GM21619 (cell line): Measurements from ENCODE around the gene DNM1L.

Experiments
- ATAC-seq: cut with Tn5 transposase; IDR thresholded peaks from one replicate; pipeline ENCODE4 v1.9.1; 2021; ENCODE audit not compliant: unreplicated experiment

Gene DNM1L

DNA sequence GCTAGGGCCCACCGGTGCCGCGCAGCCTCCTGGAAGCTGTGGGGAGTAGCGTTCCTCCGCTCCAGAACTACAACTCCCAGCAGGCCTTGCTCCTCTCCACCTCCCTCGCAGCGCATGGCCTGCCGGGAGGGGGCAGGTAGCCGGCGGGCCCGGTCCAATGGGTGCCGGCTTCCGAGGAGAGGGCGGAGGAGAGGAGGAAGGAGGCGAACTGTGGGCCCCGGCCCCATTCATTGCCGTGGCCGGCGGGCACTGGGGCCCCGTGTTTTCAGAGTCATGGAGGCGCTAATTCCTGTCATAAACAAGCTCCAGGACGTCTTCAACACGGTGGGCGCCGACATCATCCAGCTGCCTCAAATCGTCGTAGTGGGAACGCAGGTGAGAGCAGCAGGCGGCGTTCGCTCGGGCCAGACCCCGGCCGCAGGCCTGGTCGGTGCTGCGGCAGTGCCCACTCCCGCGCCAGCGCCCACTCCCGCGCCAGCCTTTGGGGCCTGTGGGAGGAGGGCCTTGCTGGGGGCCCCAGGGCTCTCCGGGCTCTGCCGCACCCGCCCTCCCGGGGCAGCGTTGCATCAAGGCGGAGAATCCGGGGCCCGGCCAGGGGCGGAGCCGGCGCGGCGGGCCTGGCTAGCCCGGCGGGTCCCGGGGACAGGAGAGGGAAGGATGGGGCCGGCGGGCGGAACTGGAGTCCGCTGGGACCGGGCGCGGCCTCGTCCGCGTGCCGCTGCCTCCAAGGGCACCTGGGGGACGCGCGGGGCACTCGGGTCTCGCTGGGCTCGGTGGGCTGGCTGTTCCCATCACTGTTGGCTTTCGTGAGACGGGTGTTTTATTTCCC is at the start of gene DNM1L:
Gene DNM1L (plus strand): TSS at position 211 of the 829 bp plus-strand sequence. CDS start 63 bp downstream, at position 274.
- ATAC-seq = peak; percentile 95

DNA sequence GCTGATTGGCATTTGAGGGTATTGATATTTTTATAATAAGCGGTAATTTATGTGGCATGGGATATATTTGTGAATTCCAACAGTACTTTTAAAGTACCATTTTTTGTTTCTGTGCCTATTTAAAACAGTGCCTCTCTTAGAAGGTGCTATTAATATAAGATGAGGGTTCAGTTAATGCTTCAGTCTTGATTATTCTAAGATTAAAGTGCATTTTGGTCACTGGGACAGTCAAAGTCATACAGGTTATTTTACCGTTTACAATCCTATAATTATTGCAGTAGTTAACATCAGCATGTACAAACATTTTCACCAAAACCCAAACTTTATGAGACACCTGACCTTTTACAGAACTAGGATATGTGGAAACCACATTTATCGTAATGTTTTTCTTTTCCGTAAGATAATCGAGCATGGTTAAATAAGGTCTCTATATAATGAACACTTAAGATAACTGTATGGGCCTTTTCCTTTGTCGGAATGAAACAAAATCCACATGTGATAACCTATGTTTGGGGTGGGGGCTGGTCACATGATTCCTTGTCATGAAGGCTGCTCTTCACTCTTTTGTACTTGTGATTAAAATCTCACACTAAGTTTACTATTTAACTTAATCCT is 37.7 kb upstream of the DNM1L start:
- ATAC-seq = no peak

- ATAC-seq = no peak
Measured at GRCh38 chr12:32644431-32644830, 34.7 kb upstream of the DNM1L start.

DNA sequence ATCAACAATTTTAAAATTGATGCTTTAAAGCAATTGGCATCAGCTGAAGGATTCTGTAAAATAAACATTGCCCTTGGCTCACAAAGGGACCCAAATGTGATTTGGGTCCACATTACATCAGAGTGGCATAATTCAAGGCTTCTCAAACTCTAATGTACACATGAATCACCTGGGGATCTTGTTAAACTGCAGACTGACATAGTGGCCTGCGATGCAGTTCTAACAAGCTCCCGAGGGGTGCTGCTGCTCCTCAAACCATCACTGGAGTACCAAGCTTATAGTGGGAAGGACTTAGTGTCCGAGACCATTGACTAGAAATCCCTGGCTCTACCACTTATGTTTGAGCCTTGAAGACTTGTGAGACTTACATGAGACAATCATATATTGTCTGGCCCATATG is 31.8 kb upstream of the DNM1L start:
- no peak for ATAC-seq

DNA sequence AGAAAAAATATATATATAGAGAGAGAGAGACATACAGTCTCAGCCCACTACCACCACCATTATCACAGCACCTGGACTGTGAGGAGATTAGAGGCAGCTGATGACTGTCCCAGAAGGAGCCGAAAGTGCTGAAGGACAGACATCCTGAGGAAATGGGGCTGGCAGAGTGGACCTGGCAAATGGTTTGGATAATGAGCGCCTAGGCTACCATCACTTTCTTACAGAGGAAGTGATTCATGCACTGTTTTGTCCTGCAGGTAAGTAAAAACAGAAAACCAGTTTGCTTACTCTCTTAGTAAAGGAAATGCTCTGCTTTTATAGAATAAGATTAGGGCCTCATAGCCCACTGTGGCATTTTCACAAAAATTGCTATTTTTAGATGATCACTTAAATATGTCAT is 28.6 kb upstream of the DNM1L start:
- no peak for ATAC-seq

DNA sequence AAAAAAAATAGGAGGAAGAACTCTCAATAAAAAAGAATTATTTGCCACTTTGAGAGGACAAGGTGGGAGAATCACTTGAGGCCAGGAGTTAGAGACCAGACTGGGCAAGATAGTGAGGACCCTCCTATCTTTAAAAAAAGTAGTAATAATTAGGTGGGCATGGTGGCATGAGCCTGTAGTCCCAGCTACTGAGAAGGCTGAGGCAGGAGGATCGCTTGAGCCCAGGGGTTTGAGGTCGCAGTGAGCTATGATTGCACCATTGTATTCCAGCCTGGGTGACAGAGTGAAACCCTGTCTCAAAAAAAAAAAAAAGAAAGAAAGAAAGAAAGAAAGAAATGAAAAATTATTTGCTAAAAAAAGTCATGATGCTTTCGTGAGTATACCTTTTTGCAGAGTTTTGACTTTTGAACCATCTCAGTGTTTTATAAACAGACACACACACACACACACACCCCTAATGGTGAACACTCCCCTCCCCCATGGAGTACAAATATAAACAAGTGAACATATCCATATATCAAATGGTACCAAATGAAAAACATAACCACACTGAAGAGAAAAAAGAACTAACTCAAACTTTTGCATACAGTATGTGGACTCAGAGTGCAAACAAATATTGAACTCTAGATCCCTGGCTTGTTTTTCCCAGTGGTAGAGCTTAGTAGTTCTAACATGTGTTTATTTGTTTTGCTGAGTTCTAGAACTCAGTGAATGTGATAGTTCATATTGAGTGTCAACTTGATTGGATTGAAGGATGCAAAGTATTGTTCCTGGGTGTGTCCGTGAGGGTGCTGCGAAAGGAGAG is 27.7 kb upstream of the DNM1L start:
- ATAC-seq = no peak

DNA sequence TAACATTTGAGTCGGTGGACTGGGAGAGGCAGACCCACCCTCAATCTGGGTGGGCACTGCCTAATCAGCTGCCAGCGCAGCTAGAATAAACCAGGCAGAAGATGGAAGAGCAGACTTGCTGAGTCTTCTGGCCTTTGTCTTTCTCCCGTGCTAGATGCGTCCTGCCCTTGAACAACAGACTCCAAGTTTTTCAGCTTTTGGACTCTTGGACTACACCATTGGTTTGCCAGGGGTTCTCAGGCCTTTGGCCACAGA is 27.2 kb upstream of the DNM1L start:
- no peak for ATAC-seq

- no peak for ATAC-seq
Measured at GRCh38 chr12:32659908-32660440, 19.1 kb upstream of the DNM1L start.

GRCh38 chr12:32661706-32662105 is 17.4 kb upstream of the DNM1L start:
- no peak for ATAC-seq

GRCh38 chr12:32662665-32663064 is 16.4 kb upstream of the DNM1L start:
- no peak for ATAC-seq

- ATAC-seq = no peak
Measured at GRCh38 chr12:32666018-32666417, 13.1 kb upstream of the DNM1L start.

- no peak for ATAC-seq
Measured at GRCh38 chr12:32669584-32669983, 9.5 kb upstream of the DNM1L start.

GRCh38 chr12:32671930-32672780 is 6.9 kb upstream of the DNM1L start:
- ATAC-seq = peak; percentile 55

DNA sequence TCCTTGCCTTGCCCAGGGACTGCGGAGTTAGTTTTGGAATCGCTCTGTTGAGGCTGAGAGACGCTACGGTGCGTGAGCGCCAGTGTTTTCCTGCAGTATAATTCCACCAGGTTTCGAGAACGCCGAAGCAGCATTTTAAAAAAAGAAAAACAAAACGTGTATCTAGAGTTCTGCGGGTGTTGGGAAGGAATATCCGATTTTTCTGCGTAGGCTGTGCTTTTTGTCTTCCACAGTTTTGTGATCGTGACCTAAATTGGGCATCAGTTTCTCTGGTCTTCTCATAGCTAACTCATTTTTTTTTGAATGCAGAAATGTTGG is 778 bp downstream of the DNM1L start:
- ATAC-seq = no peak

DNA sequence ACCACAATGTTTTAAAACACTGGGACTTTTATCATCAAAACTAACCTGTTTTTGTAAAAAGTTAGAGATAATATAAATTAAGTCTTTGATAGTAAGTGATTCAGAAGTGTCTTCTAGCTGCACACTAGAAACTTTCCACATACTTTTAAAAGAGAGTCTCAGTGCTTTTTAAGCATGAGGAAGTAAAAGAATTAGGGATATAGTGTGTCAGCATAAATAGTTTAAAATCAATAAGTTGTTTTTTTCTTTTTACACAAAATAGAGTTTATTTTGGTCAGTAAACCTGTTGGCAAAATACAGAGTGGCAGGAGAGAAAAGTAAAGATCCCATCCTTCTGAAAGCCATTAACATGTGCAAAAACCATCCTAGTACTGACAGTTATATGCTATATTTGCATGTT is 1.7 kb downstream of the DNM1L start:
- ATAC-seq = no peak

- ATAC-seq = no peak
Measured at GRCh38 chr12:32681272-32681671, 2.2 kb downstream of the DNM1L start.

DNA sequence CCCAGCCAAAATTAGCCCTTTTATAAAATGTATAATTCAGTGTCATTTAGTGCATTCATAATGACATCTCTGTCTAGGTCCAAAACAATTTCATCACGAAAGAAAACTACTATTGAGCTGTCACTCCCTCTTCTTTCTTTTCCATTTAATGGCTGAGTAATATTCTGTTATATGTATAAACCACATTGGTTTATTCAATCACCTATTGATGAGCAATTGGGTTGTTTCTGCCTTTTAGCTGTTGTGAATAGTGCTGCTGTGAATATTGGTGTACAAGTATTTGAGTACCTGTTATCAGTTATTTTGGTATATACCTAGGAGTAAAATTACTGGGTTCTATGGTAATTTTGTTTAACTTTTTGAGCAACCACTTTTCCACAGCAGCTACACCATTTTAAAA is 7.2 kb downstream of the DNM1L start:
- ATAC-seq = no peak

DNA sequence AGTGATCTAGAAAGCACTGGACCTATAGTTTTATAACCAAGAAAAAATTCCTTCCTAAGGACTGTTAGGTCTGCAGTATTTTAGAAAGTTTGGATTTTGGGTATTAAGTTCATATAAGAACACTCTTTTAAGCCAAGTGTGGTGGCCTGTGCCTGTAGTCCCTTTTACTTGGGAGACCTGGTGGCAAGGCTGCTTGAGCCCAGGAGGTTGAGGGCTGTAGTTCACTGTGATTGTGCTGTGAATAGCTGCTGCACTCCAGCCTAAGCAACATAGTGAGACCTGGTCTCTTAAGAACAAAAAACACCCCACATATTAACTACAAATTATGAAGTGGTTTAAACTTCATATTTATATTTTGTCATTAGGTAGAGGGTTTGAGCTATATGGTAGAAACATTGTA is 9.7 kb downstream of the DNM1L start:
- ATAC-seq = no peak

GRCh38 chr12:32690927-32691326 is 11.8 kb downstream of the DNM1L start:
- no peak for ATAC-seq

DNA sequence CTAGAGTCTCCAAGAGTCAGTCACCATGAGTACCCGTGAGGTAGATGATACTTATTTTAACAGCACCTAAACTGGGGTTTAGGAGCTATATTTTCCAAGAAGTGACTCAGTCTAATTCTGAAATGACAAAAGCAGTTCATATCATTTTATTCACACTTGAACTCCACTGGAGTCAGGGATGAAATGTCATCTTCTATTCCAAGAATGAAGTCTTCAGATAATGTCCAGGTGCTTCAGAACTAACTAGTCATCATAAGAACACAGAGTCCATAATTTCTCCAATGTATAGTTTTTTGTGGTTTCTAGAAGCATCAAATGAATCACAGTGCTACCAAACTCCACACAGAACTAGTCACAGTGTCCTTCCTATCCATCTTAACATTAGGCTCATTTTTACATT is 13.3 kb downstream of the DNM1L start:
- no peak for ATAC-seq

GRCh38 chr12:32693036-32693435 is 13.9 kb downstream of the DNM1L start:
- no peak for ATAC-seq
